CD4-positive, alpha-beta T cell treated with Interleukin-6 for 4 hours (primary cell): ENCODE results near the gene NGF.

ENCODE experiments used
- DNase-seq: peaks from one replicate; pipeline ENCODE4 v3.0.0-alpha.2; 2020; ENCODE audit warnings: mixed read lengths

NGF gene

DNA sequence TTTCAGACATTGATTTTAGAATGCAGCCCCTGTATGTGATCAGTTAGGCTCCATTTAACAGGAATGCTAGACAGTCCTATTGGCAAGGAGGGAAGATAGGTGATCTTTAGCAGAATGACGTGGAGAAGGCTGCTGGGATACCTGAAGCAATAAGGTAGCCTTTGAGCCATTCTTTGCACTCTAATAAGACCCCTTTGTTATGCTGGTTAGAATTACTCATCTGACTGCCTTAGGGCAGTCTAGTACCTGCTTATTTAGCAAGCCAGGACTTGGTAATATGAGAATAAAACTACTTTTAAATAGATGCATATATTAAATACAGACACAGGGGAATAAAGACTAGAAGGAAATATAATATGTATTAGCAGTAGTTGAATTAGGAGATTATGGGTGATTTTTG, 29.1 kb downstream of the NGF start:
- no peak for DNase-seq

GRCh38 chr1:115307661-115308060, 30.4 kb downstream of the NGF start:
- no peak for DNase-seq

DNA sequence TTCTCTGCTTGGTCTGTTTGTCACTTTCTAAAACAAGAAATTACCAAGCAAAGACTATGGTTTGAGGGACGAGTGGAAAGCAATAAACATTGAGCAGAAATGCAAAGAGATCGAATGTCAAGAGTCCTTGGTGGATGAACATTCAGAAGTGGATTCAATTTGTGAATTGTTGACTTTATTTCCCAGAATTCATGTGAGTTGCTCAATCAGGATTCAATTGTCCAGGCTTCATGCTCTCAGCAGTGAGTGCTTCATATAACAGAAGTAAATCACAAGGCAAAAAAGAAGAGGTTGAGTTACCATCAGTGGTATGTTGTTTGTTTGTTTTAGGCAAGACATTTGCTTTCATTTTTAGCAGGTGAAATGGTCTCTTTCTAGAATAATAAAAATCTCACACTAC, 31.9 kb downstream of the NGF start:
- DNase-seq = no peak

DNA sequence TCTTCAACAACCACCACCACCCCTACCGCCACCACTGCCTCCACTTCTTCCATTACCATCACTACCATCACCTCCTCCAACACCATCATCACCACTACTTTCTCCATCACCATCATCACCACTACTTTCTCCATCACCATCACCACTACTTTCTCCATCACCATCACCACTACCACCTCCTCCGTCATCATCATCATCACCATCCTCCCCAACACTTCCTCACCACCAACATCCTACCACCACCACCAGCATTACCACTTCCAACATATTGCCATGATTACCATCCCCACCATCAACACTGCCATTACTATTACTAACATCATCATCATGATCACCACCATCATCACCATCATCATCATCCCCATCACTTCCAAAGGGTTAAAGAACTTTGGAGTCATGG, 34.7 kb downstream of the NGF start:
- DNase-seq = no peak

DNA sequence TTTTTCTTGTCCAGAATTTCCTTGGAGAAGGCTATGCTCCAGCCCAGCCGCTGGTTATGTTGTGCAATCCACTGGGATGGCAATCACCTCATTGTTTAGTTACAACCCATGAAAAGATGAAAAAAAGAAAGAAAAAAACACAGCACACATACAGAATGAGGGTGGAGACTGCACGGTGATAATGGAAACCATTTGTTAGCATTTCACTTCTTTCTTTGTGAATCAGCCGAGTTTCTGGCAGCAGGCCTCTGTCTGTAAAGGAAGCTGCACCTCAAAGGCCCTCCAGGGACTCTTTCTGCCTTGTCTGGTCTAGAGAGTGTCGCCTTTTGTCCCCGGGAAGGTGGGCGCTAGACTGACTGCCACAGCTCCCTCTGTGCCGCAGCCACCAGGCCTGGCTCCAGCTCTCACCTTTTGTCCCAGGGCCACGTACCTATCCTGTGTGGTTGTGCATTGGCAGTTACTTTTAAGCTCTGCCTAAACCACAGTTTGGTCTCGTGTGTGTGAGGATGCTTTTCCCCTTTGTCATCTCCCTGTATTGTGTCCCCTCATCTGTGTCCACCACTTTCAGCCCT, 35.6 kb downstream of the NGF start:
- no peak for DNase-seq

DNA sequence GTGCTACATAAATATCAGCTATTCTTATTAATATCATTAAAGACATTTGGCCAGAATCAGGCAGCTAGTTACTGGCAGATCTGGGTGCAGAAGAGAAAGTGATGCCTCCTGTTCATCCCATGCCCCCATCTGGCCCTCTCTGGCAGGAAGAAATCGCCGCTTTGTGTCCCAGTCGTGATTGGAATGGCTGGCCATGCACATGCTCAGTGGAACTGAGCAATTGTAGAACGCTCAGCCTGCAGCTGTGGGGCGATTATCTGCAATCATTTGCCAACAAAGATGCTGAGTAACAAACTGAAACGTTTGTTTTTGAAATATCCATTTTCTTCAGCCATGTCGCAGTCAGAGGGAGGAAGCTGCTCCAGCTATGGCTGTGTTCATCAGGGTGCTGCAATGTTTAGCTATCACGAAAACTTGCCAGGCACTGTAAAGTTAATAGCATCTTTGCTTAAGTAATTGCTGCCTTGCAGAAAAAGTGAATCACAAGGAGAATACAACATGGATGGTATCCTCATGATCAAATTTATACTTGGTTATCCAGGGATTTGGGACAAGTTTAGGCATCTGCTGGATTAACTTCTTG, 36.5 kb downstream of the NGF start:
- DNase-seq = no peak

DNA sequence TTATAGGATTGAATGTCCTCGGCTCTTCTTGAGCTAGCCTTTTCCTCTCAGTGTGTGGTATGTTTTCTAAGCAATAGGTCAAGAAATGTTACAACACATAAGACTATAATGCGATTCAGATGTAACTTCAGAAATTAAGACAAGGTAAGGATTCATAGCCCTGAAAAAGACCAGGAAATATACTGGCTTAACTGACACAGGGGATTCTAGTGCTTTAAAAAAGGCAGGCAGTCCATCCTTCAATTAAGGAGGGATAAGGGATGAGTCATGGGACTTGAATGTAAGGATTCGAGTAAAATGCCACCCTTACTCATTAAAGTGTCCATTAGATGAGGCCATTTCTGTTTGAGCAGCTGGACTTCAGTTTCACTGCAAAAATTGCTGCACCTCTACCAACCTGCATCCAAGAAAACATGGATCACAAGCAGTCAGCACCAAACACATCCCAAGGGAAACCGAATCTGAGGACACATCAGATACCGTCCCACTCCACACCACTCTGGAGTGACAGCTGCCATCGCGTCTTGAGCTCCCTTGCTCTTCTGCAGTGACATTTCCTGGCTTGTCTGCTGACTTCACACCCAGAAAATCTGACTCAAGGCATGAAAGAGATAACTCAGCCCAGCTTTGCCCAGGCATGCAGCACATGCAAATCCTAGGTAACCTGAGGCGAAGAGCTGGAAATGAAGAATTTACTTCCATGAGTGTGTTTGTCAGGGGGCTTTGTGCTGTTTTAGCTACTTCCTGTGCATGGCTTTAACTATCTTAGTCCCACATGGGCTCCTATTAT, 37.8 kb downstream of the NGF start:
- no peak for DNase-seq

DNA sequence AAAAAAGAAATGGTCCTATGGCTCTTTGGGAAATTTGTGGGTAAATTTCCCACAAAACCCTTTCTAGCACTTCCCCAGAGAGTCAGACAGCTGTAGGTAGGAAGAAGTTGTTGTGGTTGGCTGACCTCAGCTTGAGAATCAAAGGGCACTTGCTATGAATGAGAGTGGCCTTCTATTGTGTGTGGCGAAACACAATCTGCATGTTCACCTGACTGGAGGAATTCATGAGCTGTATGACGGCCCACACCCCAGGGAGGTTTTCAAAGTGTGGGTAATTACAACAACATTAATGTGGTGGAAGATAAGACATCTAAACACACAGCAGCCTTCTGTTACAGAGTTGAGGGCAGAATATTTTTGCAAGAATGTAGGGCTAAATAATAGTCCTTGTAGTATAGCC, 38.8 kb downstream of the NGF start:
- DNase-seq = no peak

DNA sequence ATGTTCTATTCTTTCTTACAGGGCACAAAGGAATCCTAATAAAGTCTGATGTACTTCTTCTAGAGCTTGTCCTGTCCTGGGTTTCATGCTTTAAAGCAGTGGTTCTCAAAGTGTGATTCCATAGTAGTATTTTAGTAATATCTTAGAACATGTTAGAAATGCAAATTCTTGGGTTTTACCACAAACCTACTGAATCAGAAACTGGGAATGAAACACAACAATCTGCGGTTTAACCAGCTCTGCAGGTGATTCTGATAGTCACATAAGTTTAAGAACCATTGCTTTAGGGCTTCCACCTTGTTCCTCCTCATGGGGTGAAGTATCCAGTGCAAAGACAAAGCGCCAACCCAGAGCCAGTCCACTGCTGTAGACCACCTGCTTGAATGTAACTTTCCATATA, 41.1 kb downstream of the NGF start:
- DNase-seq = no peak

DNA sequence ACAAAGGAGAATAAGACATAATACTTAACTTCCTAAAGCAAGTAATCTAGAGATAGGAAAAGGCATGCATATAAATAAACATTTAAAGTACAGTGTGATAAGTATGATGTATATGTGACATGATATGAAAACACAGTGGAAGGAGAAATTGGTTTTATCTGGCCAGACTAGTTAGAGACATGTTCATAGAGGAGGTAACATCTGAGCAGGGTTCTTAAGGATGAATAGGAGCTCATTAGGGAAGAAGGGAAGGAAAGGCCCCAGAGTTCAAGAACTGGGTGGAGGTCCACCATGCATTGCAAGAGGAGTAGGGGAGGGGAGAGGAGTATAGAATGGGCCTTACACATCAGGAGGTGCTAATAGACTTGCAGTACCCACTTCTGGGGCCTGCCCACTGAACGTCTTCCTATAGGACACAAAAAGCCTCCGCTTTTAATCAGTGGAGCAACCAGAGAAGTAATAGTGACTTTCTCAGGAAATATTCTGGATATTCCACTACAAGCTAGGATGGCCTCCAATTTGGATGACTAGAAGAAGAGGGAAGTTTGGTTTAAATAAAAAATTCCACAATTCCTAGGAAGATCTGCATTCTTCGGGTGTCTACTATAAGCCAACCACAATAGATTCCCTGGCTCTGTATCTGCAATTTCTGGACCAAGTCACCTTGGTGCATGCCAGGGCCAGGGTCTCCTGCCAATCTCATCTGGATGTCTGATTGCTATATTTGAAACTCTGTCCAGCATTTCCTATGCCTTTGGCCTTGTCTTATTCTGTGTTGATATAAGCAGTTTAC, 41.9 kb downstream of the NGF start:
- no peak for DNase-seq

- DNase-seq = no peak
Observed at GRCh38 chr1:115293899-115294298, 44.1 kb downstream of the NGF start.

DNA sequence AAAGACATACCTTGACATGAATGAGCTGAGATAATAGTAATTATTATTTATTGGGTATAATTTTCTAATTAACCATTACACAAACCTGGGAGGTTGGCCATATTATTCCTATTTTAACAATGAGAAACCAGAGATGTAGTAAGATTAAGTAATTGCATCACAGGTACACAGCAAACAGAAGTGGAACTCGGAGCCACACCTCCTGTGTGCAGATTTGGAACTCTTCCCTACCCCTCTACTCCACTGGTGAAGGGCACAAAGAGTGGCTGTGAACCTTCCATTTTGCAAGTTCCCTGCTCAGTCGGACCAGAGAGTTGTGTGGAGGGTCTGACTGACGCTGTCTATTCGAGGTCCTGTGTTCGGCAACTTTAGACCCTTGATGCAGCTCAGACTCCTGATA, 45.0 kb downstream of the NGF start:
- no peak for DNase-seq

DNA sequence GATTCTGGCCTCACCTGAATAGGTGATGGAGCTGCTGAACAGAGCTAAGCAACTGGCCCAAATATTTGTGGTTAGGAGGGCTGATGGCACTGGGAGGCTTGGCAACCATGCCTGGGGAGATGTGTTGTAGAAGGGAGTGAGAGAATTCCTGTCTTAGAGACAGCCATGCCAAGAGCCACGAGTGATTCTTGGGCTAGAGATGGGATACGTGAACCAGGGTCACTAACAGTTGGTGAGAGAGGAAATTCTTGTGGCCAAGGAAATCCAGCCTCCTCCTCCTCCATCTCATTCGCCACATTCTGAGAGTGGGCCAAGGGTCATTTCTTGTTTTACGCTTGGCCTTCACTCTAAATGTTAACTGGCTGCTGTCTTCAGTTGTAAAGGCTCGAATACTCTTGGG, 46.3 kb downstream of the NGF start:
- DNase-seq = no peak

DNA sequence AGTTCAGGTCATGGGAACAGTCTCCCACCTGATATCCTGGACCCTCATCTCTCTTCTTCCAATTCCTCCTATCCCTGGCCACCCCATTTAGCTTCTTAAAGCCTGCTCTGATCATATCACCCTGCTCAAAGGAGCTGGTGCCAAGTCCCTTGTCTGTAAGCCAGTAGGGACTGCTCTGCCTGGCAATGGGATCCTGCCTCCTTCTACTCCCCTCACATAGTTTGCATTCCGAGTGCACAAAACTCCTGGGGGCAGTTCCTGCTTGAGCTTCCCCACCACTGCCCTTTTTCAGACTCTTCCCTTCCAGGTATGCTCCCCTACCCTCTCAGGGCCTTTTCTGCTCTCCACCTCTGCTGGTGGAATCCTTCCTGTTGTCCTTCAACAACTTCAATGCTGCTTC, 48.1 kb downstream of the NGF start:
- DNase-seq = no peak

DNA sequence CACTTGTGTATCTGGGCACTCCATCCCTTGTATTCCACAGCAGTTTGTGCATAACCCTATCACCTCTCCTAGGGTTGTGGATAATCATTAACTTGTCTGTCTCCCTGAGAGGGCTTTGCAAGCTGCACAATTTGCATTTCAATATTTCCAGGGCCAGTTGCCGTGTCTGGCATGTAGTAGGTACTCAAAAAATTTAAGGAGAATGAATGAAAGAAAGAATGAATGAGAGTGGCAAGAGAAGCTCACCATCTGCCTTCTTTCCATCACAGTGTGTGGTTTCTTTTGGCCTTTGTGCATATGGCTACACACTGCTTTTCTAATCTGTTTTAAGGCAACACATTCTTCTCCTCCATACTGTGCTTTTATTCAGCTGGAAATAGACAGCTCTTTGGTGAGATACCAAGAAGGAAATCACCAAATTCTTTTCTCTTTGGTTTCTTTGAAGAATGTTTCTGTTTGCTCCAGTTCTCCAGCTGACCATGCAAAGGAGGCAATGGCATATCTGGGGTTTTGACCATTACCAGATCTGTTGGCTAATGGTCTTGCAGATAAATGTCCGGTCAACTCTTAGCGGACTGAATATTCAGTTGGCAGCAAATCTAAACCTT, 49.4 kb downstream of the NGF start:
- DNase-seq = no peak

- no peak for DNase-seq
Observed at GRCh38 chr1:115286431-115287205, 51.4 kb downstream of the NGF start.

DNA sequence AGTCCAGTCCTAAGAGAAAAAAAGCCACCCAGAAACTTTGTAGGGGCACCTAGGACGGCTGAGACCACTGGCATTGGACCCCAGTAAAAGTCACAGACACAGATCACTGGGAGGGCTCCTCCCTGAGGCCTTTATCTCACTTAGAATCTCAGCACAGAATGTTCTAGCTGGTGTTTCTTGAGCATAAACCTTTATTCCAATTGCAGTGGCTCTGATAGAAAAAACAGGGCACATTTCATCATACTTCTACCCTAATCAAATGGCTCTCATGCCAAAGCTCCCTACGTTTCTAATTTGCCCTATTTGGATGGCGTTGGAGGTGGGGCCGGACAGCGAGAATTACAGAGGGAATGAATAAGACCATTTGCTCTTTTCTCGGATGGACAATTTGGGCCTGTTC, 53.8 kb downstream of the NGF start:
- no peak for DNase-seq

- DNase-seq = no peak
Observed at GRCh38 chr1:115283681-115284146, 54.3 kb downstream of the NGF start.

GRCh38 chr1:115283249-115283648, 54.8 kb downstream of the NGF start:
- no peak for DNase-seq

DNA sequence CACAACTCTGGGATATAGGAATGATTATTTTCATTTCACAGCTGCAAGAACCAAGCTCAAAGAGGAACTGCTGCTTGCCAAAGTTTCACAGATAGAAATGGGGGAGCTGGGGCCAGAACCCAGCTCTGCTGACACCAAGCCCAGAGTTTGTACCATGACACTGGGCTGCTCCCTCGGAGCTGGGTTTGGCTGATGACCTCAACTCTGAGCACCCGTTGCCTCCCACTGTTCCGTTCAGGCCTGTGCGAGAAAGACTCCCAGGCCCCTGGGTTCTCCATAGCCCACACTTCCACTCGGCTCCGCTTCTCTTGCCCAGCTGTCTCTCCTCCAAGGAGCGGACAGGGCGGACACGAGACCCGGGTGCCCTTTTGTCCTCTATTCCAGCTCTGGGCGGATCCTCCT, 55.2 kb downstream of the NGF start:
- no peak for DNase-seq

GRCh38 chr1:115281143-115281542, 56.9 kb downstream of the NGF start:
- no peak for DNase-seq

GRCh38 chr1:115280064-115280463, 58.0 kb downstream of the NGF start:
- no peak for DNase-seq
